KOPT-K1 (cell line): ENCODE measurements around the gene MIER1.
"Not testable (repeated sequence)": the region's sequence is repeated elsewhere in the genome, so short reads cannot be mapped to it uniquely, and the experiment has no call there.

Experiments used
- H3K27ac ChIP-seq: fragments of 200-600 bp; sonication (generic); 2 replicates; pipeline ENCODE4 v1.5.1; 2016; ENCODE audit warnings: antibody characterized with exemption, mild to moderate bottlenecking, low read depth, low read length; ENCODE audit not compliant: poor library complexity, severe bottlenecking
- H3K36me3 ChIP-seq: fragments of 200-600 bp; sonication (generic); 2 replicates; pipeline ENCODE4 v1.5.1; 2017; ENCODE audit warnings: antibody characterized with exemption, mild to moderate bottlenecking, low read length, moderate library complexity; ENCODE audit not compliant: insufficient read depth
- H3K9me3 ChIP-seq: fragments of 200-600 bp; sonication (generic); 2 replicates; pipeline ENCODE4 v1.5.1; 2017; ENCODE audit warnings: antibody characterized with exemption, low read length, mild to moderate bottlenecking; ENCODE audit not compliant: insufficient read depth, poor library complexity, severe bottlenecking

The MIER1 gene

GRCh38 chr1:66924756-66925557 lies at the start of gene MIER1, which contains the start of gene DNAI4:
TSS of gene MIER1 (plus strand) at chr1:66924990. CDS start at chr1:66925029, 39 bp downstream.
TSS of gene DNAI4 (minus strand) at chr1:66924856. CDS start at chr1:66924831, 25 bp downstream.
- Histone ChIP-seq H3K9me3 (peaks cover 5% of the 10 kb centered on the region), H3K27ac (peak within 1 kb of the TSS; percentile 87), H3K36me3 (peaks cover 5% of the 10 kb centered on the region; the same call in 1 of the 2 replicates)

- Histone ChIP-seq H3K36me3 (no peaks in the 10 kb centered on the region), H3K27ac (no peak overlapping the region), H3K9me3 (peaks cover 3% of the 10 kb centered on the region)
Measured at GRCh38 chr1:66876664-66877063, 48.1 kb upstream of the MIER1 start.

- Histone ChIP-seq H3K36me3 (no peaks in the 10 kb centered on the region), H3K27ac (no peak overlapping the region), H3K9me3 (no peaks in the 10 kb centered on the region)
Measured at GRCh38 chr1:66889030-66889429, 35.8 kb upstream of the MIER1 start.

- H3K36me3 ChIP-seq, result no peaks in the 10 kb centered on the region
- no peak overlapping the region for H3K27ac ChIP-seq
- no peaks in the 10 kb centered on the region for H3K9me3 ChIP-seq
Measured at GRCh38 chr1:66890621-66891020, 34.2 kb upstream of the MIER1 start.

DNA sequence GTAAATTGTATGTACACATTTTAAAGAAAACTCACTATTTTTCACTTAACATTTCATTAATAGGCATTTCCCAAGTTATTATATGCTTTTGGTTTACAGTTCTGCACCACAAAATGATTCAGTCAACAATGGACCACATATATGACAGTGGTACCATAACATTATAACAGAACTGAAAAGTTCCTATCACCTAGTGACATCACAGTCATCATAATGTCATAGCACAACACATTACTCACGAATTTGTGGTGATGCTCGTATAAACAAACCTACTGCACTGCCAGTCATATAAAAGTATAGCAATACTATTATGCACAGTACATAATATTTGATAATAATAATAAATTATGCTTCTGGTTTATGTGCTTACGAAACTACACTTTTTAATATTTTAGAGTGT lies 31.1 kb upstream of the MIER1 start:
- H3K36me3 ChIP-seq, result no peaks in the 10 kb centered on the region
- H3K9me3 ChIP-seq, result no peaks in the 10 kb centered on the region
- no peak overlapping the region for H3K27ac ChIP-seq

DNA sequence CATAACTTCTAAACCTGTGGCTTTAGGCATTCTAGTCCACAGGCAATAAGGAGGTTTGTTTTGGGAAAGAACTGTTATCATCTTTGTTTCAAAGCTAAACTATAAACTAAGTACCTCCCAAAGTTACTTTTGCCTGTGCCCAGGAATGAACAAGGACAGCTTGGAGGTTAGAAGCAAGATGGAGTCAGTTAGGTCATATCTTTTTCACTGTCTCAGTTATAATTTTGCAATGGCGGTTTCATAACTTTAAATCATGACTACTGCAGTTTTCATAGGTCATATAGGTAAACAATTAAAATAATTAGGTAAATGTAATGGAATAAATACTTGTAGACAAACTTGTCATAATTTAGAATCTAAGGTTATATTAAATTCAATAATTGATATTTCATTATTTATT lies 9.6 kb upstream of the MIER1 start:
- H3K36me3 ChIP-seq, H3K27ac ChIP-seq: not testable (repeated sequence)
- peaks cover 16% of the 10 kb centered on the region for H3K9me3 ChIP-seq

DNA sequence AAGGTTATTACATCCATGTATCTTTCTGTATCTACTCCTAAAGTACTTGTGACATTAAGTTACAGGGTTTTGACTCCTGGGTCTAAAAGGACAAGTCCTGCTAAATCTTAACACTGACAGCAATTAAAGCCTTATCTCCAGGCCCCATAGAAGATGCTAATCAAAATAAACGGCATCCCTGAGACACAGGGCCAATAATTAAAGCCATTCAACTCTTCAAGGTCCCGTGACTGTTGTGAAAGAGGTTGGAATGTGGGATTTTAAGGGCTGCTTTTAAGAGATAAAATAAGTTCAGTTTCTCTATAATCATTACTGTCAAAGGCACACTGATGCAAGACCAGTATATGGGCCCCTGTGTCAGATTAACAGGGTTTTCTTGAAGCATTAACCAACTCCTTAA lies 8.5 kb upstream of the MIER1 start:
- Histone ChIP-seq H3K27ac (no peak overlapping the region), H3K36me3 (no peaks in the 10 kb centered on the region), H3K9me3 (peaks cover 19% of the 10 kb centered on the region)

DNA sequence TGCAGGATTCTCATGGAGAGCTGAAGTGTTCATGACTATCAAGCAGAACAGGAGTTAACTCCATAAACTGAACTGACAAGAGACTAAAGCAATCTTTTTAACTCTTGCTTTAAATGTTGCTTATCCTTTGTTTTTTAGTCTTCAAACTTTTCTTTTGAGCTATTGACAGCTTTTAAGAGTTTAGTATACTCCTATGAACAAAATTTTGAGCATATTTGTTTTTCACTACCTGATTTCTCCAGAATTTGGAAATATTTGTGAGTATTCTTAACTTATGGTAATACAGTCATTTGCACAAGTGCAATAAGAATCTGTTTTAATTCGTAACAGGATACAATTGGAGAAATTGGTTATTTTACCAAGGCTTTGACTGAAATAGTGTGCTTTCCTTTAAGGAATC lies 7.3 kb upstream of the MIER1 start:
- Histone ChIP-seq H3K36me3 (no peaks in the 10 kb centered on the region), H3K9me3 (peaks cover 19% of the 10 kb centered on the region)

GRCh38 chr1:66919063-66919462 lies 5.7 kb upstream of the MIER1 start:
- Histone ChIP-seq H3K9me3 (peaks cover 19% of the 10 kb centered on the region), H3K27ac (no peak overlapping the region), H3K36me3 (no peaks in the 10 kb centered on the region)

More for the DNA sequence above, 7.3 kb upstream of the MIER1 start:
- no peak overlapping the region for H3K27ac ChIP-seq

DNA sequence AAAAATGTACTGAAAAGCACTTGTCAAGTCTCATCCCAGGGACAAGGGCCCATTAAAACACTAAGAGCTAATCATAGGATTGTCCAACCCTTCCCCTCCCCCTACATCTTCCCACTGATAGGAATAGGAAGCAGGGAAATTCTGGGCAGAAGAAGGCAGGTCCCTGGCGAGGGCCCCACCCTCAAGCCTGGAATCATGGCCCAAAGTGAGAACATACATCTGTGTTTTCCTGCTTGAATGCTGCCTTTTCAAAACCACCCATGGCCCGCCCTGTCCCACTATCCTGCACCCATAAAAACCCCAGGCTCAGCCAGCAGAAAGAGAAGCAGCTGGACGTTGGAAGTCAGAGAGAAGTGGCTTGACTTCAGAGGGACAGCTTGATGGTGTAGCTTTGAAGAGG lies 5.0 kb upstream of the MIER1 start:
- Histone ChIP-seq H3K27ac (no peak overlapping the region), H3K9me3 (peaks cover 19% of the 10 kb centered on the region), H3K36me3 (no peaks in the 10 kb centered on the region)

DNA sequence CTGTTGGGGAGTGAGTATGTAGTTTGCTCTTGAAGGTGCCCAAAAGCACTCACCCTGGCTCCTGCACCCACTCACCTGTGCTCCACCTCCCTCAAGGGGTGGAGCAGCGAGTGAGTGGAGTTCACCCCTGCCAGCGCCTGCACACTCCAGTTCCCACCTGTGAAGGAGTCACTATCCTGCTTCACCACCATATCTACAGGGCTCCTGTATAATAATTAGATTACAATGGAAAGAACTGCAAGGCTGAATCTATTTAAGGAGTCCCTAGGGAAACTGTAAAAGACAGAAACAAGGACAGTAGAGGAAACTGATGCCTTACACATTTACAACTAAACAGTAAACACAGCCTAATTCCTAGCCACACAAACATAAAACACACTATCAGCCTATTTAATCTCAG lies 4.2 kb upstream of the MIER1 start:
- no peaks in the 10 kb centered on the region for H3K36me3 ChIP-seq
- H3K27ac ChIP-seq, result no peak overlapping the region

DNA sequence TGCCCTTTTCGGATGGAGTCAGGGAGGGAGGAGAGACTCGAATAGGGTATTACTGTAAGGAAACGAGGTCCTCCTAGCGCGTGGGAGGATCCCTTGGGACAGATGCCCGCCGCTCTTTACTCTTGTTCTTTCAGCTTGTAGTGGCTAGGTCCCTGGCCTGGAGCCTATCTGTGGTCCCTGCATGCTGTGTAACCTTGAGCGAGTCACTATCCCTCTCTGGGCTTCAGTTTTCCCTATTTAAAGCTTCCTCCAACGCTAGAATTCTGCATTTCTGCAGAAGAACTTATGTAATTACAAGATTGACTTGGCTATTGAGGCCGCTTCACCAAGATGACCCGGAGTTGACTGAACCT lies 744 bp downstream of the MIER1 start:
- Histone ChIP-seq H3K27ac (peak overlapping the region; percentile 87), H3K36me3 (peaks cover 5% of the 10 kb centered on the region; the same call in 1 of the 2 replicates), H3K9me3 (no peaks in the 10 kb centered on the region)

More for the DNA sequence above, 4.2 kb upstream of the MIER1 start:
- peaks cover 19% of the 10 kb centered on the region for H3K9me3 ChIP-seq

DNA sequence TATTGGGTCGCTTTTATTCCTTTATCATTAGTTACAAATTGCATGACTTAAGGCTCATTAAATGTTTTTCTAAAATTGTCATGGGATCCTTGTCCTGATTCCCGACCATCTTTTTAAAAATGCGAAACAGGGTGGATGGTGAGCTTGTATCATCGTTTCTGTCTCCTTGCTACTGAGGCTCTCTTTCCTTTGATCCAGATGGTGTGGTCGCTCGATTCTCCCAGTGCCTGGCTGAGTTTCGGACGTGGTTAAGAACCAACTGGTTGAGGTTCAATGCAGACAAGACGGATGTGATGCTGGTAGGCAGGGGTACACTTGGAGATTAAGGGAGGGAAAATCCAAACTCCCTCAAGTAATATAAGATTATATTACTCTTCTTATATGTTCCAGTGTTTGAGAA lies 1.2 kb downstream of the MIER1 start:
- Histone ChIP-seq H3K9me3 (no peaks in the 10 kb centered on the region), H3K36me3 (peaks cover 5% of the 10 kb centered on the region; the same call in 1 of the 2 replicates), H3K27ac (peak overlapping the region; percentile 87)

DNA sequence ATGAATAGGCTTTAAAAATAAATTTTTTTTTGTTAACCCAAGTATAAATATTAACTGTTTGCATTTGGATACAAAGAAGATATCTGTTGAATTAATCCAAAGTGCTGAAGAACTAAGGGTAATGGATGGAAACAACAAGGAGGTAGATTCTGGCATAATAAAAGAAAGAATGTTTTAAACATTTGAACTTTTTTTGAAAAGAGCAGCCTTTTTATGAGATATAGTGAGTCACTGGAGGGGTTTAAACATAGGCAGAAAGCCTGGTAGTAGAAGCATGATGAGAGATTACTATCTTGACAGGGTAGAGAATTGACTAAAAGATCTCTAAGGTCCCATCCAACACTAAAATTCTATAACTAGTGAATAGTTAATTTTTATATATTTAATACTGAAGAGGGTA lies 2.7 kb downstream of the MIER1 start:
- Histone ChIP-seq H3K36me3 (peaks cover 5% of the 10 kb centered on the region; the same call in 1 of the 2 replicates), H3K9me3 (no peaks in the 10 kb centered on the region), H3K27ac (no peak overlapping the region)

DNA sequence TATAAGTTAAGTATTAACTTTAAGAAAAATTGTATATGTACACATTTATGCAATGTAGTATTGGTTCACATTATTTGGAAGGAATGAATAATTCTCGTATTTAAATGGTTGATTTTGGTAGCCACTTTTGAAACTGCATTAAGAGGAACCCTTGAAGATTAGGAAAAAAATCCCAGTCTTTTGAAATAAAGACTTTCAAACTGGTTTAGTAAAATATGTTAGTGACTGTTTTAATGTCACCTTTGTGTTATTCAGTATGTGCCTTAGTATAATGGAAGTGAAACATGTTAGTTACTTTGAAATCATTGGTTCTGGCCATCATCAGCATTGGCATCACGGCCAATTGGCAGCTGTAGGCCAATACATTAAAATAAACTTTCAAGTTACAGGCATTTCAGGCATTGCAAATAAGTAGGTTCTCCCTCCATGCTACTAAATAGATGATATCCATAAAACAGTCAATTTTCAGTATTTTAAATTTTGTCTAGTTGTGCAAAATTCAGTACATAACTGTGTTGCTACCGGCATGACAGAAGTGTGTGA lies 4.4 kb downstream of the MIER1 start:
- peaks cover 5% of the 10 kb centered on the region; the same call in 1 of the 2 replicates for H3K36me3 ChIP-seq
- peak overlapping the region; percentile 89 for H3K27ac ChIP-seq

GRCh38 chr1:66929691-66929998 lies 4.9 kb downstream of the MIER1 start:
- H3K36me3 ChIP-seq, result peaks cover 5% of the 10 kb centered on the region; the same call in 1 of the 2 replicates
- H3K27ac ChIP-seq, result peak overlapping the region; percentile 89
- no peaks in the 10 kb centered on the region for H3K9me3 ChIP-seq

More for the DNA sequence above, 4.4 kb downstream of the MIER1 start:
- H3K9me3 ChIP-seq, result no peaks in the 10 kb centered on the region
